HG02610 (cell line): ENCODE data around the gene ZBTB1.
A peak's percentile ranks its signal among the peaks of the same experiment; 100 is the strongest.
"Not testable (repeated sequence)": the region's sequence is repeated elsewhere in the genome, so short reads cannot be mapped to it uniquely, and the experiment has no call there.

Source experiments
- ATAC-seq: cut with Tn5 transposase; IDR thresholded peaks from one replicate; pipeline ENCODE4 v1.9.1; 2021; ENCODE audit warnings: mild to moderate bottlenecking, moderate library complexity; ENCODE audit not compliant: unreplicated experiment

Gene ZBTB1

GRCh38 chr14:64496764-64497163 lies 7.8 kb upstream of the ZBTB1 start:
- ATAC-seq = no peak

- no peak for ATAC-seq
Measured at GRCh38 chr14:64500088-64500487, 4.5 kb upstream of the ZBTB1 start.

GRCh38 chr14:64501411-64502171 lies 3.0 kb upstream of the ZBTB1 start:
- no peak for ATAC-seq

- ATAC-seq = no peak
Measured at GRCh38 chr14:64502456-64502855, 2.1 kb upstream of the ZBTB1 start.

- no peak for ATAC-seq
Measured at GRCh38 chr14:64502887-64503433, 1.6 kb upstream of the ZBTB1 start.

GRCh38 chr14:64503434-64504309 lies 898 bp upstream of the ZBTB1 start, which contains the start of gene ZBTB25:
Gene ZBTB25, minus strand, starts transcription at chr14:64503838. Its CDS starts 13,305 bp downstream, at chr14:64490533.
- ATAC-seq = peak; percentile 60

GRCh38 chr14:64504897-64505794 lies 576 bp downstream of the ZBTB1 start:
- peak; percentile 31 for ATAC-seq

GRCh38 chr14:64506721-64507120 lies 2.2 kb downstream of the ZBTB1 start:
- ATAC-seq = no peak

- ATAC-seq = no peak
Measured at GRCh38 chr14:64507376-64508156, 3.0 kb downstream of the ZBTB1 start.

- ATAC-seq = peak; percentile 22
Measured at GRCh38 chr14:64508215-64508776, 3.7 kb downstream of the ZBTB1 start.

- ATAC-seq = no peak
Measured at GRCh38 chr14:64509036-64509435, 4.5 kb downstream of the ZBTB1 start.

- ATAC-seq = no peak
Measured at GRCh38 chr14:64510825-64511671, 6.5 kb downstream of the ZBTB1 start.

- ATAC-seq = no peak
Measured at GRCh38 chr14:64513271-64513670, 8.7 kb downstream of the ZBTB1 start.

- no peak for ATAC-seq
Measured at GRCh38 chr14:64515053-64515452, 10.5 kb downstream of the ZBTB1 start.

GRCh38 chr14:64516969-64517368 lies 12.4 kb downstream of the ZBTB1 start:
- ATAC-seq = peak; percentile 41

- not testable (repeated sequence) for ATAC-seq
Measured at GRCh38 chr14:64517667-64518066, 13.1 kb downstream of the ZBTB1 start.

GRCh38 chr14:64518229-64518628 lies 13.7 kb downstream of the ZBTB1 start:
- no peak for ATAC-seq

- ATAC-seq = no peak
Measured at GRCh38 chr14:64520699-64521098, 16.1 kb downstream of the ZBTB1 start.
